IPS DF 4.7 (cell line): ENCODE results near the gene BTG2.

Experiments used
- DNase-seq: peaks from one replicate; pipeline ENCODE4 v3.0.0-alpha.2; 2013; ENCODE audit warnings: low spot score; ENCODE audit errors: extremely low read depth

The BTG2 gene

DNA sequence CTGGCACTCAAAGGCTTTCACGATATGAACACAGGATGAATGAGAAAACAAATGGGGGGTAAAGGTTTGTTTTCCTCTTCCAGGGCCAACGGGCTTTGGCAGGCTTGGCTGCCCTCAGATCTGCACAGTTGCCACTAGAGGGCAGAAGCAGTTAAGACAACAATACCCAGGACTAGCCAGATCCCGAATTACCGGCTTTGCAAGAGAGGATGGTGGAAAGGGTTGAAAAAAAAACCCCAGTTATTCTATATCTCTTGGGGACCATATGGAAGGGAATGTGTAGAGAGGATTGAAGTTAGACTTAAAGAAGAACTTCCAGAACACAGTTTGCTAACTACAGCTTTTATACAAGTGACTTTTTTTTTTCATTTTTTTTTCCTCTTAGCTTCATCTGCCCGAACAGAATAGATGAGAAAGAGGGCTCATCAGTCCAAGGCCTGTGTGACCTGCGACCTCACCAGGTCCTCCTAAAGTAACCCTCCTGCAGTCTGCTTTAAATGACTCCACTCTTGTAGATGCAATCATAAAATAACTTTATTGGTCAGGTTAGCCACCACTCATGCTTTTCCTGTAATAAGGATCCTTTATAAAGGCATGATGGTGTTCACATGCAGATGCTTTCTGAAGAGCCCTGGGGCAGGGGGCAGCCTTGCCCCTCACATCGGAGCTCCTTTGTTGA is 34.9 kb downstream of the BTG2 start:
- DNase-seq = no peak

DNA sequence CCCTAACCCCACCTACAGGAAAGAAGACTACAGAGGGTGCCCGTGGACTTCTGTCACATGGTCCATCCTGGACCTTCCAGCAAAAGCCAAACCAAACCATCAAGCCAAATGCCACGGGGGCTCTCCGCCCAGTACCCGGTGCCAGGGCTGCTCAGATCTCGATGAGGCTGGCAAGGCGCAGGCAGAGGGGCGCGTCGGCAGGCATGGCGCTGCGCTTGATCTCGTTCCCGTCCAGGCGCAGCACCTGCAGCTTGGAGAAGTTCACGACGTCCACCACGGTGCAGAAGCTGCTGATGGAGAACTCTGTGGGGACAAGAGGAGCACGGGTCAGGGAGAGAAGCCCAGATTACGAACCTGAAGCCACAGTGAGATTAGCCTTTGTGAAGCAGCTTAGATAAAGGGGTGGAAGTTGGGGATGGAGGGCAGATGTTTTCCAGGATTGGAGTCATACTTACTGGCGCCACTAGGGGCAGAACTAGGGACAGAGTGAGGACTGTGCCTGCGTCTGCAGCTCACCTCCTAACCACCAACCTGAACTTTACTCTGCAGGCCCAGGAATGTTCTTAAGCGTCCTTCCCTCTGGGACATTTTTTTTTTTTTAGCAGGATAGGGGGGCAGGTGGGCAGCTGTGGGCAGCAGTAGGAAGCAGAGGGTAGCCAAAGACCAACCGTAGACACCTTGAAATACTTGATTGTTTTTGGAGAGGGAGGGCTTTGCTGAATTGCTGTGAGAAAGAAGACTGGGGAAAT is 37.0 kb downstream of the BTG2 start:
- no peak for DNase-seq

DNA sequence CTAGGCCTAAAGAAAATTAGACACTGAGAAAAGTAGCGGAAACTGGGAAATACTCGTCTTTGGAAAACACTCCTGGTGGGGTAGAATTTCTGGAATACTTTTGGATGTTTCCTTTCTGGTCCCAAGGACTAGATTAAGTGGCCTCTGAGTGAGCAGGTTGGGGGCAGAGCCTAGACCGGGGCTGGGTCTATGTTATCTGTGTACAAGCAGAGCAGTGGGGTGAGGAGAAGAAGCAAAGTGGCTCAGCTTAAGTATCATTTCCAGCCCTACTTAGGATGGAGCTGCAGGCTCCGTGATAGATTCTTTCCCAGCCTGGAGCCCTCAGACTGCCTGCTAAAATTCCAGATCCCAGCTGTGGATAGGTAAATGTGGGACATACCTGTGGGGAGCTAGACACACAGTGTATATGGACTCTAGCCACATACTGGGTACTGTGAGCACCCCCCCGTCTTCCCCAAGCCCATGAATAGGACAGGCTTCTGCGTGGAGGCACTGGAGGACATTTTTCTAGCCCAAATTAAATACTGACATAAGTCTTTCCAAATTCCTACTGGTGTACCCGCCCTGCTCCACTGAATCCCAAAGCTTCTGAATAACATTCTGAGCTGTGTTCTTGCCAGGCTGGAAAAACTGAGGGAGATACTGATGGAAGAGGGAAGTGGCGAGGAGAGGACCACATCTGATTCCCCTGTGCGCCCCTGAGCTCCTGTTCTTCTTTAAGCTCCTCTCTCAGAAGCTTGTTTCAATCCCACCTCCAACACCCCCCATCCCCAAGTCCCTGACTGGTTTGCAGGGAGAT is 38.8 kb downstream of the BTG2 start:
- no peak for DNase-seq

DNA sequence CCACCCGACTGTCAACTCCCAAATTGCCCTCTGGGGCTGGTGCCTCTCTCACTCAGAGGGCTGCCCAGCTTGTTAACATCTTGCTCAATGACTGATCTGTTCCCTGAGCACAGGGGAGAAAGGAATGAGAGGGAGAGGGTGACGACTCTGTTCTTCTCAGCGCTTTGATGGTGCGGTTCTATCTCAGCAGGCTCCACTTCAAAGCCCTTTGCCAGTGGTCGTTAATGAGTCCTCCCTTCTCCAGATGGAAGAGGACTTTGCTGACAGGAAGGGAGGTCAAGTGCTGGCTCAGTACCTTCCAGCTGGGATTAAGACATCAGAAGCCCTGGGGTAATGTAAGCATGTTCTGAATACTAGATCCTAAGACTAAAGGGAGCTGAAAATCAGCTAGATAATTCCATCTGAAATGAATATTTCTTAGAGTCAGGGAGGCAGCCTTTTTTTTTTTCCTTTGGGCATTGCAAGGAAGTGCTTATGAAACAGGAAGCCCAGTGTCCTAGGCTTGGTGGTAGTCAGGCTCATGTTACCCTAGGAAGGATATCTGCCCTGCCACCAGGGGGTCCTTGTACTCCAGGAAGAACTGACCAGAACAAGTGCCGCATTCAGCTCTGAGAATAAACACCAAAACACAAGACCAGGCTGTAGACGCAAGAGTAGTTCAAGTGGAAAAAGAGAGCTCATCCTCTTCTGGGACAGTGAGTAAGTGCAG is 40.9 kb downstream of the BTG2 start:
- no peak for DNase-seq

DNA sequence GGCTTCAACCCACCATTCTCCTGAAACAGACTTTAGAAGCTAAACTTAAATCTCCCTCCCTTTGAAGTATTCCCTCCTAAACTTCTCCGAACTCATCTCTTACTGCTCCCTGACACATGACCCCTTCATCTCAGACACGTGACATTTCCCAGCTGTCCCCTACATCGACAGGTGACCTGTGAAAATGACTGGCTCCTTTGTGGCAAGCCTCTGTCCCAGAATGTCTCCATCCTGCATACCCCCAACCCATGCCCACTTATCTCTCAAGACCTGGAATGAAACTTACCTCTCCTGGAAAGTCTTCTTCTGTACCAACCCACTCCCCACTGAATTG is 41.4 kb downstream of the BTG2 start:
- DNase-seq = no peak

DNA sequence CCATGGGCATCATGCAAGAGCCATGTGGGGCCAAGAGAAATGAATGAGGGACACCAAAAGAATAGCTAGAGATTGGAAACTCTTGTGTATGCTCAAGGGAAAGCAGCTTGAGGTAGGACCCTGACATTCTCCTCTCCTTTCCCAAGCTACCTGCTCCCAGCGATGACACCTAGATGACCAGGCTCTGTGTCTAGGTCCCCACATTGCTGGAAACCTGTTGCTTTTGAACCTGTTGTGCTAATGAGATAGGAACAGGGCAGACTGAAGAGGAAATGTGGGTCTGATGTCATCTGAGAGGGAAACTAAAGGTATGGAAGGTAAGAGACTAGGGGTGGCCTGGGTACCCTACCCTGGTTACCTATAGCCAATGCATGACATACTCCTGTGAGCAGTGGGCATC is 43.8 kb downstream of the BTG2 start:
- no peak for DNase-seq

DNA sequence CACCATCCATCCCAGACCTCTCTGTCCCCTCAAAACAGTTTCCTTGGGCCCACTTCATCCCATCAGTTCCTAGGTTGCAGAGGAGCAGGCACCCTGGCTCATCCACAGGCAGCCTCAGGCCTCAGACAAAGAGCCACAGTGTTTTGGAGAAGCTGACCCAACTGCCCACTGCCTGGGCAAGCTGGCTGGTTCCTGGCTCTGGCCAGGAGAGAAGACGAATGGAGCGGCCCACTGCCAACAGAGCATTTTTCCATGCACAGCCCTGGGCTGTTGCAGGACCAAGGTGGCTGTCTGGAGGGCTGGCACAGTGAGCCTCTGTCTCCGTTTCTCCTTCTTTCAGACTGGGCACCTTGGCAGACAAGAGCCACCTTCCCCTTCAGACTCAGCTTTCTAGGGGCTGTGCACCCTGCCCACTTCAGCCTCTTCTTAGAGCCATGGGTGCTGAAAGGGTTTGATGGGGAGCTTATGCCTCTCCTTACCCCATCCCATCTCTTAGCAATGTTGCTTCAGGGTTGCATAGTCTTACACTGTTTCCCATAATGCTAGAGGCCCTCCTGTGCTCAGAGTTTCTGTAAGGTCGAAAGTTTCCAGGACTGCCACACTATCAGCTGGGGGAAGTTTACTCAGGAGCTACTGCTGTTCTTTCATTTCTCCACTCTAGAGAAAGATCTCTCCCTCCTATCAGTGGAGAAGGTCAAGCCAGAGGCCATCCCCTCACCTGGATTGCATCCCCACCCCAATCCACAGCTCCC is 44.6 kb downstream of the BTG2 start:
- DNase-seq = no peak

DNA sequence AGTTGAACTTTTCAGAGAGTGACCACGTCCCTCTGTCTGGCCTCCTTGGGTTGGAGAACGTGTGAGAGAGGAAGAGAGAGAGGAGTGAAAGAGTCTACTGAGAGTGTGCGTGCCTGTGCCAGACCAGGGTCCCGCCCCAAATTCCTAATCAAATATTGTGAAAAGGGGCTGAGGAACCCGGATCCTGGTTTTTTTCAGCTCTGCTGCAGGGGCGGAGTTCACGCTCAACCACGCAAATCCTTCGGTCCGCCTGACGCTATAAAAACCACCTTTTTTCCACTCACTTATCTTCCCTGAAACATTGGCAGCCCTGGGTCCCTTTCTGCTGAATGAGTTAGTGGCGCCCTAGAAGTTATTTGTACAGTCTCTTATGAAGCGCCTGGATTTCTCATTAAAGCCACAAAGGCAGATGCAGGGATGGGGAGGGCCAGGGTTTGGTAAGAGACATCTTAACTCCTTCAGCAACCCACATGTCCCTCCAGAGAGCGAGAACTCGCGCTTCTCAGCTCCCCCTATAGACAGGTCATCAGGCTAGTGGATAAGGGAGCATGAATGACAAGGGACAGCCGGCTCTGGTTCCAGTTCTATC is 45.8 kb downstream of the BTG2 start, which contains the start of gene FMOD:
Gene FMOD (minus strand): TSS at position 86 of the 589 bp plus-strand sequence. CDS start 2,852 bp downstream, outside the sequence.
- DNase-seq = no peak

DNA sequence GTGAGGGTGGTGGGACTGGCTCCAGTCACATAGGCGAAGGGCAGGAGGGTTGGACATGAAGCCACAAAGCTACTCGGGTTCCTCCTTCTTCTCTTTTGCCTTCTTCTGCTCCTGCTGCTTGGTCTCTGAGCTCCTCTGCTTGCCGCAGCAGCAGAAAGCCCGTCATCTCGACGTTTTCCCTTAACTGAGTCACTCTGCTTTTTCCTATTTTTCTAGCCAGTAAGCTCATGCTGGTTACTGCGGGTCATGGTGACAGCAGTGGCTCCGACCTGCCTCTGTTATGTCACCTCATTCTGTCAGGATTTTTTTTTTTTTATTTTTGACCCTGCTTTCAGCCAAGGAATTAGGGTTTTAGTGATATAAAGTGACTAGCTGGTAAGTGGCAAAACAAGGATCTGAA is 48.2 kb downstream of the BTG2 start:
- DNase-seq = no peak

DNA sequence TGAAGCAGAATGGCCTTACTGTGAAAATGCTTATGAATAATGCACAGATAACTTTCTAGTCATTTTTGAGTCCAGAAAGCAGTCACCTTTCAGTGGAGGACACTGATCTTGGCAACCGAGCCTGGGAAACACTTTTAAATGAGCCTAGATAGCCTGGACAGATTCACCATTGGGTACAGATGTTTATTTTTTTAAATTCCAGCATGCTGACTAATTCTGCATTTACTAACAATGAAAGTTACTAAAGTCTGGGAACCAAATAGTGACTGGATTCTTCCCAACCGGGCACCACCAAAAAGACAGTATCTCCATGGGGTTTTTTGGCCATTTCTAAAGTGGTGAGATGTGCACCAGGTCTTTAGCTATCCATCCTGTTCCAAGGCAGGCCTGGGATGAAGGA is 48.9 kb downstream of the BTG2 start:
- DNase-seq = no peak

DNA sequence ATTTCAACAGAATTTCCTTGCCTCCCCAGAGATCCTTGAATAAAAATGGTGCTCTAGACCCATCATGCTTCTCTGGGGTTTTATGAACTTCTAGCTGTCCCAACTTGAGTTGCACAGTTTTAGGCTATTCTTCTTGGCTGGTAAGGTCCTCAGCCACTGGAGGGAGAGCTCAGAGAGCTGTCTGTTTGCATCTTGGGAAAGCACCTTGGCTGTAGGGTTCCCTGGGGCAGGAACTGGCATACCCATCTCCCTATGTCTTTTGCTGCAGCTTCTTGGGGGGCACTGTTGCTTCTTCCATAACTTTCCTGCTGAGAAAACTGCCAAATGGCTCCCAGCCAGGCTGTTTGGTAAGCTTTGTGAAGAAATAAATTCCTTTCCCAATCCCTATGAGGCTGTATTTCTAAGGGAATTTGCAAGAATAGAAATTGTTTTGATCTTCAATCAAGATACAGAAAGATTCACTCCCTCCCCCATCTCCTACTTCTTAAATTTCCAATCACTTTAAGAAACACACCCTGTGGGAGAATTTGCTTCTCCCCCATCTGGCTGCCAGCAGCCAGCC is 53.8 kb downstream of the BTG2 start:
- no peak for DNase-seq
